Mucosa of descending colon (tissue), 3 donors: ENCODE results near the gene RNF166. TPM values are rescaled to one million over a fixed set of nuclear protein-coding genes. Genes with fewer than 3 reads are reported as not detected.

Experiments
- ATAC-seq: fragments of 200-7000 bp; cut with Tn5 transposase; one replicate; pipeline ENCODE4 v1.9.1; 2020; ENCODE audit warnings: mild to moderate bottlenecking, moderate library complexity
- DNase-seq, 3 donors: peaks; one replicate each; pipeline ENCODE4 v3.0.0-alpha.2; 2020
- H3K36me3 ChIP-seq: fragments of 200-600 bp; one replicate; pipeline ENCODE4 v1.8.0; 2021; ENCODE audit warnings: low read depth, mild to moderate bottlenecking
- H3K4me1 ChIP-seq: fragments of 200-600 bp; one replicate; pipeline ENCODE4 v1.8.0; 2021; ENCODE audit warnings: low read depth, mild to moderate bottlenecking
- H3K4me3 ChIP-seq: fragments of 200-600 bp; one replicate; pipeline ENCODE4 v1.8.0; 2021; ENCODE audit warnings: mild to moderate bottlenecking
- H3K9me3 ChIP-seq: fragments of 200-600 bp; one replicate; pipeline ENCODE4 v1.8.0; 2021; ENCODE audit warnings: mild to moderate bottlenecking
- intact Hi-C, 2 donors: fragments of 100-400 bp; cut with DNase I in 1 of 2; cut with micrococcal nuclease in 1 of 2; formaldehyde crosslinking; loops; one replicate each; pipeline versions ENCODE4 v1.11.0 to v1.11.1; 2022; cut with DNase I, micrococcal nuclease
- total RNA-seq, 3 donors: library from RNA; stranded (reverse); fragmentation: NEBNext Ultra II Directional in 2 of 3; extraction: Animal tissue kit (Norgen Biotek cat#: 25700) in 2 of 3; gene quantifications; one replicate each; pipeline versions ENCODE4 v1.2.1 to v1.2.4, GENCODE V29; 2021 to 2023
- TF ChIP-seq, protein P1 (sequence below): fragments of 200-600 bp; IDR thresholded peaks from one replicate; pipeline ENCODE4 v1.8.0; 2022; ENCODE audit warnings: antibody characterized with exemption, mild to moderate bottlenecking
- donor health status: DM: no; HTN: no; CAD: no; lungs with moderate emphysema.
- donor health status: DM: no; HTN: no; CAD: no.
- donor health status: DM: no; HTN: yes; CAD: no.

RNF166 gene
- total RNA-seq, 3 donors from 2014 or later, result 9.5 to 22.8 (median 15.1) TPM

DNA sequence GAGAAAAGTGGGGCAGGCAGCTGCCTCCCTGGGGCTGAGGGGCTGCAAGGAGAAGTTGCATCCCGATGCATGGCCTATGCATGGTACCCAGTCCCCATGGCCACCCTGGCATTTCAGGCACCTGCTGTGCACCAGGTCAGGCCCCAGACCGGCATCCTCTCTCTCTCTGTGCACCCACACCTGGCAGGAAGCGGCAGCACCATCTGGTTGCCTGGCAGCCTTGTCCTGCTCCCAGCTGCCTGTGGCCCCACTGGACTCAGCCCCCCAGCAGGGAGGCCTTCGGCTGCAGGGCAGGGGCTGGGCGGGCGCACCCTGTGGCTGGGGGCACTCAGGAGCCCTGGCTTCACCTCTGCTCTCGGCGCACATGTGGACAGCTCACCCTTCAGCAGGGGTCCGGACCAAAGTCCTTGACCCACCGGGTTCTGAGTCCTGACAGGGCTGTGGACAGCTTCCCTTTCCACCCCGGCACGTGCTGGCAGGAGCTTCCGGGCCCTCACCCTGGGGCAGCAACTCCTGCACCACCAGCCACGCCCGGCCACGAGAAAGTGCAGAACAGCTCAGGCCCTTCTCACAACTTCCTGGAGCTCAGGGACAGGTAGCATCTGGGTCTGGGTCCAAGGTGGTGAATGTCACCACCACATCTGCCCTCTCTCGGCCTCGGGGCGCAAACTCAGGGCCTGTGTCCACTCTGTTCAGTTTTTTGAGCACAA, 36.8 kb upstream of the RNF166 start:
- TF ChIP-seq, protein P1, sequence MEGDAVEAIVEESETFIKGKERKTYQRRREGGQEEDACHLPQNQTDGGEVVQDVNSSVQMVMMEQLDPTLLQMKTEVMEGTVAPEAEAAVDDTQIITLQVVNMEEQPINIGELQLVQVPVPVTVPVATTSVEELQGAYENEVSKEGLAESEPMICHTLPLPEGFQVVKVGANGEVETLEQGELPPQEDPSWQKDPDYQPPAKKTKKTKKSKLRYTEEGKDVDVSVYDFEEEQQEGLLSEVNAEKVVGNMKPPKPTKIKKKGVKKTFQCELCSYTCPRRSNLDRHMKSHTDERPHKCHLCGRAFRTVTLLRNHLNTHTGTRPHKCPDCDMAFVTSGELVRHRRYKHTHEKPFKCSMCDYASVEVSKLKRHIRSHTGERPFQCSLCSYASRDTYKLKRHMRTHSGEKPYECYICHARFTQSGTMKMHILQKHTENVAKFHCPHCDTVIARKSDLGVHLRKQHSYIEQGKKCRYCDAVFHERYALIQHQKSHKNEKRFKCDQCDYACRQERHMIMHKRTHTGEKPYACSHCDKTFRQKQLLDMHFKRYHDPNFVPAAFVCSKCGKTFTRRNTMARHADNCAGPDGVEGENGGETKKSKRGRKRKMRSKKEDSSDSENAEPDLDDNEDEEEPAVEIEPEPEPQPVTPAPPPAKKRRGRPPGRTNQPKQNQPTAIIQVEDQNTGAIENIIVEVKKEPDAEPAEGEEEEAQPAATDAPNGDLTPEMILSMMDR, result no peak
- H3K4me1 ChIP-seq, result peaks cover 14% of the 10 kb centered on the region
- H3K36me3 ChIP-seq, result no peaks in the 10 kb centered on the region
- no peaks in the 10 kb centered on the region for H3K9me3 ChIP-seq
- no peak overlapping the region for H3K4me3 ChIP-seq
- DNase-seq (peak in 1 of 3 donors; percentile 60), ATAC-seq (peak; percentile 11)
- intact Hi-C loops, result loop anchor here in 1 of 2 donors (5.0 kb wide), 1 partner anchor 39 kb away; no protein-coding TSS in a partner anchor

DNA sequence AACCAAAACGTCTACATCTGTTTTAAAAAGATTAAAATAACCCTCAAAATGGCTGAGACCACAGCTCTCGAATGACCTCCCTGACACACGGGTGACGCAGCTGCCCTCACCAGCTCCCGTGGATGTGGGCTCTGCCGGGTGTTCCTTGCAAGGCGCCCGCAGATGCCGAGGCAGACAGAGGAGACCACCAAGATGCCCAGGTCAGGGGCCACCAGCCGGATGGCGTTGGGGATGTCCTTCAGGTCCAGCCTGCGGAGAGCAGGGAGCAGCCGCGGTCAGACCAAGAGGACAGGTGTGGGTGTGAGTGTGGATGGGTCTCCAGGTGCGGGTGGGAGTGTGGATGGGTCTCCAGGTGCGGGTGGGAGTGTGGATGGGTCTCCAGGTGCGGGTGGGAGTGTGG, 35.2 kb upstream of the RNF166 start:
- TF ChIP-seq, protein P1, result no peak
- H3K4me3 ChIP-seq, result no peak overlapping the region
- H3K36me3 ChIP-seq, result no peaks in the 10 kb centered on the region

DNA sequence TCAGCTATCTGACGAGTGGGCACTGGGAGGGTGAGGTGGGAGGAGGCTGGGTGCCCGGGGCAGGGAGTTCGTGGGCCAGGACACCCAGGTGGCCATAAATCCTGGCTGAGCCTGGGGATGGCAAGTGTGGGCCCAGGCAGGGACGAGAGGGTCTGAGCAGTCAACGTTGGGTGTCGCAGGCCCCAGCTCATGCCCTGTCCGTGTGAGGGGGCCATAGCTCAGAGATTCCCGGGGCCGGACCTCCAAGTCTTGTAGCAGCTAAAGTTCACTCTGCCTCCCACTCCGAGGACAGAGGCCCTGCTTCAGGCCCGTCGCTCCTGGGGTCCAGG, 34.5 kb upstream of the RNF166 start:
- intact Hi-C loops, result loop anchor here in 1 of 2 donors (5.0 kb wide), 1 partner anchor 42 kb away; no protein-coding TSS in a partner anchor
- TF ChIP-seq, protein P1, result no peak
- Histone ChIP-seq H3K36me3 (no peaks in the 10 kb centered on the region), H3K9me3 (no peaks in the 10 kb centered on the region), H3K4me1 (peaks cover 14% of the 10 kb centered on the region), H3K4me3 (no peak overlapping the region)
- no peak for DNase-seq
- ATAC-seq, result no peak

More for the DNA sequence above, 35.2 kb upstream of the RNF166 start:
- no peak for ATAC-seq
- Histone ChIP-seq H3K9me3 (no peaks in the 10 kb centered on the region), H3K4me1 (peaks cover 14% of the 10 kb centered on the region)
- DNase-seq, result no peak
- intact Hi-C loops, result loop anchor here in 1 of 2 donors (5.0 kb wide), 1 partner anchor 41 kb away; no protein-coding TSS in a partner anchor

DNA sequence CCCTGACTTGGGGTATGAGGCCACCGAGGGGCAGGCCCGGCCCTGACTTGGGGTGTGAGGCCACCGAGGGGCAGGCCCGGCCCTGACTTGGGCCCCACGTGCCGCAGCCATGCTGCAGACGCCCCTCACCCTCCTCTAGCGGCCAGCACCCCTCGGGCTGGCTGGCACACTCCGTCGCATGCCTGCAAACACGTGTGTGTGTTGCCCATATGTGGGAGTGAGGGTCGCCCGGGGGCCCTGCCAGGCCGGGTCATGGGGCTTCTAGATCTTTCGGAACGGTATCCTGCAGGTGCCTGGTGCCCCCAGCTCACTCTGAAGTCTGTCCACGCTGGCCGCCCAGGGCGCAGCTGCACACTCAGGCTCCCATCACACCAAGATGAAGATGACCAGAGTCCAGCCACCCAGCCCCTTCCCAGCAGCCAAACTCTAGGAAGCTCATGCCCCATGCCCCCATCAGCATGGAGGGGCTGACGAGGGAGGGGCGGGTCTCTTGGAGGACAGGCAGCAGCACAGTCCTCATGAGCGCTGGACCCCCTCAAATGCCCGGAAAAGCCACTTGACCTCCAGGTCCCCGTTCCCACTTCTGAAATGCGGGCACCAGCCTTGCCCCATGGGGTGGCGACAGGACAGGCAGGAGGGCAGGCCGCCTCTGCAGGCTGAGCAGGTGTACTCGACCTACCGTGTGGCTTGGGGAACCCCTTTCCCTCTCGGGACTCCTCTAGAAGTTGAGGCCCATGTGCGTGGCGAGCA, 33.9 kb upstream of the RNF166 start:
- H3K4me3 ChIP-seq, result no peak overlapping the region
- TF ChIP-seq, protein P1, result no peak
- H3K4me1 ChIP-seq, result peaks cover 14% of the 10 kb centered on the region
- H3K36me3 ChIP-seq, result no peaks in the 10 kb centered on the region
- intact Hi-C loops, result loop anchor here in 1 of 2 donors (5.0 kb wide), 1 partner anchor 42 kb away; no protein-coding TSS in a partner anchor
- no peak for DNase-seq
- no peaks in the 10 kb centered on the region for H3K9me3 ChIP-seq
- ATAC-seq, result no peak

DNA sequence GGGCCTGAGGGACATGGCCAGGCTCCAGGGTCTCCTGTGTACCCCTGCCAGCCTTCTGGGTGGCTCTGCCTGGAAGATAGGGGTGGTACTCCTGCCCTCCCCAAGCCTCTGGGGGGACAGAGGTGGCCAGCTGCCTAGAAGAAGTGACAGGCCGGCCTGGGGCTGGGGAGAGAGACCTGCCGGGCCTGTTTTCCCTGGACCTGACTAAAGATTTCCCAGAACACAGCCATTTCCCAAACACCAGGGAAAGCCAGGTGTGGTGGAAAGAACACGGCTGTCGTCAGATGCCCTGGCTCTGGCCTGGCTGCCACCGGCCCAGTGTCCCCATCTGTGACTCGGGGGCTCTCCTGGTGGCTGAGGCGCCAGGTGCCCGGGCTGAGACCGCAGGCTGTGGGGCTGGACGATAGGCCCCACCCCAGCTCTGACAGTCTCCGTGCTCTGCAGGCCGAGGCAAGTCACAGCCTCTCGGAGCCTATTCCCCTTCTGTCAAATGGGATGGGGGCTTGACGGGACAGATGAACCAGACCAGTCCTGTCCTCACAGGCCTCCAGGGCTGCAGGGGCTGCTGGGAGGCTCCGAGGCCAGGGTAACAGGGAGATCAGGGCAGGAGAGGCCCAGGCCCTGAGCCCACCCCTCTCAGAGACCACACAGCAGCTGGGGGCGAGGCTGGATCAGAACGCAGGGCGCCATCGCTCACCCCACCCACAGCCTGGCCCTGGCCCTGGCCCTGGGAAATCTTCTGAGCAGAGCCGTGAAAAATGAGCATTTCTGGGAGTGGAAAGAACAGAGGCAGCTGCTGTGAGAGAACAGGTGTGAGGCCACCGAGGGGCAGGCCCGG, 33.1 kb upstream of the RNF166 start:
- Histone ChIP-seq H3K36me3 (no peaks in the 10 kb centered on the region), H3K4me1 (peaks cover 14% of the 10 kb centered on the region), H3K9me3 (no peaks in the 10 kb centered on the region), H3K4me3 (no peak overlapping the region)
- TF ChIP-seq, protein P1, result no peak
- DNase-seq (no peak), ATAC-seq (no peak)
- intact Hi-C loops, result no loop called here
